GM12878 (cell line): ENCODE measurements around the gene STK10. TPM values are rescaled to one million over a fixed set of nuclear protein-coding genes. Genes with fewer than 3 reads are reported as not detected.

Experiments used
- ATAC-seq: fragments of 200-7000 bp; cut with Tn5 transposase; 3 replicates; pipeline ENCODE4 v1.9.1; 2020; ENCODE audit warnings: mild to moderate bottlenecking, moderate library complexity
- BruUV-seq: library from RNA; stranded (reverse); fragments of 400-500 nt; replicated peaks from 2 replicates; lab custom pipeline; 2021; lab: Mats Ljungman, UMichigan
- CTCF ChIA-PET: fragments of 300-600 bp; sonication (Branson Sonifier 250); formaldehyde crosslinking; extraction: SDS; loops from one replicate; lab custom pipeline; 2021; ENCODE audit warnings: inconsistent platforms; lab: Yijun Ruan, JAX
- POLR2A ChIA-PET: fragments of 350-600 bp; formaldehyde crosslinking; extraction: SDS; loops from one replicate; lab custom pipeline; 2021; ENCODE audit warnings: inconsistent platforms; lab: Charles Lee
- RAD21 ChIA-PET: fragments of 300-600 bp; sonication (Branson Sonifier 250); formaldehyde crosslinking; loops from one replicate; lab custom pipeline; 2023; ENCODE audit warnings: antibody characterized with exemption; ENCODE audit not compliant: unreplicated experiment; lab: Charles Lee
- SMC1A ChIA-PET: fragments of 300-600 bp; sonication (Branson Sonifier 250); formaldehyde crosslinking; loops from one replicate; lab custom pipeline; 2023; ENCODE audit not compliant: unreplicated experiment, uncharacterized antibody; lab: Charles Lee
- DNase-seq: peaks from one replicate; pipeline ENCODE4 v3.0.0-alpha.2; 2011; ENCODE audit warnings: low read depth, low spot score
- FAIRE-seq: peaks from 3 replicates; lab custom pipeline; 2011; peaks lifted over from hg19 to GRCh38; lab: Jason Lieb, UNC
- H2AFZ ChIP-seq: 2 replicates; pipeline ENCODE4 v1.6.0; 2011; ENCODE audit warnings: low read depth, low read length, control low read depth; ENCODE audit not compliant: control insufficient read depth
- H3K27ac ChIP-seq: 2 replicates; pipeline ENCODE4 v1.5.1; 2011; ENCODE audit warnings: control low read depth; ENCODE audit not compliant: control insufficient read depth, insufficient read depth
- H3K27me3 ChIP-seq, 2 experiments: replicated peaks in 1 of 2; 2 replicates each; pipeline versions ENCODE4 v1.6.0 to v1.6.1; 2011; ENCODE audit warnings: low read length in 1 of 2; ENCODE audit not compliant: control insufficient read depth in 2 of 2, insufficient read depth in 2 of 2
- H3K36me3 ChIP-seq, 2 experiments: 2 replicates each; pipeline ENCODE4 v1.5.1; 2011; ENCODE audit warnings: low read length in 1 of 2; ENCODE audit not compliant: control insufficient read depth in 2 of 2, insufficient read depth in 2 of 2
- H3K4me1 ChIP-seq: 2 replicates; pipeline ENCODE4 v1.6.1; 2011; ENCODE audit warnings: mild to moderate bottlenecking, low read length, moderate library complexity, mixed read lengths; ENCODE audit not compliant: control insufficient read depth, insufficient read depth
- H3K4me2 ChIP-seq: 2 replicates; pipeline ENCODE4 v1.6.0; 2011; ENCODE audit warnings: control low read depth; ENCODE audit not compliant: control insufficient read depth, insufficient read depth
- H3K4me3 ChIP-seq: fragments of 200-600 bp; sonication (generic); 2 replicates; pipeline ENCODE4 v1.5.1; 2016
- H3K79me2 ChIP-seq: 2 replicates; pipeline ENCODE4 v1.6.0; 2011; ENCODE audit warnings: low read length; ENCODE audit not compliant: control insufficient read depth, insufficient read depth
- H3K9ac ChIP-seq: 2 replicates; pipeline ENCODE4 v1.8.0; 2011; ENCODE audit warnings: low read length, control low read depth, mixed read lengths; ENCODE audit not compliant: control insufficient read depth, insufficient read depth
- H3K9me3 ChIP-seq: replicated peaks from 3 replicates; pipeline ENCODE4 v1.5.1; 2011; ENCODE audit warnings: mild to moderate bottlenecking, low read length; ENCODE audit not compliant: control insufficient read depth, insufficient read depth
- H4K20me1 ChIP-seq: 2 replicates; pipeline ENCODE4 v1.6.0; 2011; ENCODE audit not compliant: control insufficient read depth, insufficient read depth
- ASH2L ChIP-seq: fragments of 300-600, 200-600 bp; sonication (generic); IDR thresholded peaks from 2 replicates; pipeline ENCODE4 v1.6.1; 2017; ENCODE audit warnings: low read depth, mild to moderate bottlenecking, borderline replicate concordance
- BHLHE40 ChIP-seq, 2 experiments: fragments of 450-650 bp in 1 of 2; IDR thresholded peaks; 2 replicates each; pipeline ENCODE4 v1.6.1; 2011 to 2017; ENCODE audit warnings: low read depth in 2 of 2, borderline replicate concordance in 1 of 2, improper control_type of control experiment in 1 of 2, low read length in 1 of 2, mild to moderate bottlenecking in 1 of 2
- GATAD2B ChIP-seq: fragments of 450-650 bp; conservative IDR thresholded peaks from 2 replicates; pipeline ENCODE4 v1.6.1; 2017; ENCODE audit warnings: low read depth, mild to moderate bottlenecking, moderate library complexity
- HSF1 ChIP-seq: fragments of 150-350 bp; IDR thresholded peaks from 2 replicates; pipeline ENCODE4 v1.6.1; 2014; ENCODE audit warnings: mild to moderate bottlenecking, low read depth, low read length
- POLR2A ChIP-seq: IDR thresholded peaks from 2 replicates; pipeline ENCODE4 v1.6.1; 2011; ENCODE audit warnings: low read depth, mild to moderate bottlenecking, low read length
- TBL1XR1 ChIP-seq: IDR thresholded peaks from 2 replicates; pipeline ENCODE4 v1.6.1; 2012; ENCODE audit warnings: low read depth, low read length, improper control_type of control experiment
- YY1 ChIP-seq: IDR thresholded peaks from 2 replicates; pipeline ENCODE4 v1.6.1; 2011; ENCODE audit warnings: low read depth, mild to moderate bottlenecking, low read length
- ZNF217 ChIP-seq: fragments of 450-650 bp; IDR thresholded peaks from 2 replicates; pipeline ENCODE4 v1.6.1; 2017; ENCODE audit warnings: antibody characterized with exemption, mild to moderate bottlenecking
- WGBS: methylation state at CpG from one replicate; pipeline ENCODE4 v1.1.6; 2016; ENCODE audit warnings: low lambda C conversion rate; ENCODE audit not compliant: insufficient replicate concordance, insufficient coverage; ENCODE audit errors: missing lambda C conversion rate; 5-methylcytosine and 5-hydroxymethylcytosine counted together
- in situ Hi-C: fragments of 300-500 bp; cut with MboI; formaldehyde crosslinking; loops from 9 replicates; pipeline ENCODE4 v1.14.3; 2018; ENCODE audit warnings: mixed read lengths
- intact Hi-C: fragments of 100-400 bp; cut with micrococcal nuclease; formaldehyde crosslinking; loops from one replicate; pipeline ENCODE4 v1.14.2; 2022; ENCODE audit not compliant: unreplicated experiment
- polyA plus RNA-seq, 11 experiments: library from polyadenylated mRNA; depleted of rRNA in 4 of 11; unstranded in 6 of 11; stranded (reverse) in 5 of 11; fragments of >200 nt; fragmentation: Nextera tagmentation in 4 of 11; fragmentation: Illumina TruSeq in 1 of 11; extraction: Ambion mirVana in 4 of 11; extraction: Trizol in 1 of 11; gene quantifications; 1 replicate in 1 of 11; 2 replicates in 10 of 11; pipeline versions ENCODE4 v1.2.1 to v1.2.3, GENCODE V29; 2011 to 2016; ENCODE audit warnings: inconsistent platforms in 2 of 11, missing spikeins in 2 of 11, low read depth in 1 of 11
- total RNA-seq, 4 experiments: library from RNA; depleted of rRNA in 3 of 4; stranded (reverse); fragments of >200 nt in 3 of 4; fragmentation: Illumina TruSeq in 1 of 4; extraction: Trizol in 1 of 4; gene quantifications; 2 replicates each; pipeline versions ENCODE4 v1.2.1 to v1.2.3, GENCODE V29; 2013 to 2021

STK10 gene
- total and polyA plus RNA-seq, 10 of the 15 experiments (the other 5 are each of a cell fraction or from before 2014, with no cell fraction given) = 14.2 to 96.4 (median 50.6) TPM

DNA sequence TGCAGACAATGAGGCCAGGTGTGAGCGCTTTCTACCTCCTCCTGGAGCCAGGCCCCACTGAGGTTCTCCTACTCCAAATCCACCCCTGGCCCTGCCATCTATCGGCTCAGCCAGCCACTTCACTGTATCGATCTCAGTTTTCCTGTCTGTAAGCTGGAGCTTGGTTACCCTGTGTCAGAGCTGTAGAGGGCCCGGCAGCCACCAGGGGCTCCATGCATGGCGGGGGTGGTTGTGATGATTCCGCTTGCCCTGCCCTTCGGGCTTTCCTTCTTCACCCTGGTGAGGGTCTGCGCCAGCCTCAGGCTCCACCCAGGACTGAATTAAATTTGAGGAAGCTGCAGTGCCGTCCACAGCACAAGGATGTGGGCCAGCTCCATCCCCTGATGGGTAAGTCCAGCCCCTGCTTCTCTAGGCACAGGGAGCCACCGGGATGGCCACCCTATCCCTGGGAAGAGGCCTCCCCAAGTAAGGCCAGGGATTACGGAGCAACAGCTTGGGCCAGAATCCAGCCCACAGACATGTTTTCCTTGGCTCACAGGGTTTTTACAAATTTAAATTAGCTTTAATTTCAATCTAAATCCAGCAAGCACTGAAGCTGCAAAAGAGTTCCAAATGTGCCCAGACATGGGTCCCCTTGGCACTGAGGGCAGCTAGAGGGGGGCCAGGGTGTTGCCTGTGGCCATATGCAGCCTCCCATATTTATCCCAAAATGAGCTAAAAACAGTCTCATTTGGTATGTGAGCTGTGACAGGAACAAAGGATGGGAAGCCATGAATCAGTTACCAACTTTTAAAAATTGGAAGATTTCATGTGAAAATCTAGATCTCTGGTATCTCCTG is 92.4 kb downstream of the STK10 start:
- BruUV-seq = no TSS peak
- DNase-seq (no peak), ATAC-seq (no peak)
- H2AFZ ChIP-seq = no peak overlapping the region
- CTCF ChIA-PET = interaction anchor here (0.9 to 2.2 kb wide), 3 partner anchors 10 to 94 kb away, joined by 3 to 5 read pairs (median 4); no protein-coding TSS in a partner anchor
- SMC1A ChIA-PET = no interaction called here
- RAD21 ChIA-PET = interaction anchor here (1.9 kb wide), 1 partner anchor 93 kb away, joined by 6 read pairs; the partner anchor contains the start of gene STK10
- intact Hi-C loops = no loop called here
- no peaks in the 10 kb centered on the region for H3K4me1 ChIP-seq
- H3K79me2 ChIP-seq = no peaks in the 10 kb centered on the region
- no peak overlapping the region for H3K4me2 ChIP-seq
- no peaks in the 10 kb centered on the region for H3K9me3 ChIP-seq
- TF ChIP-seq ASH2L = no peak
- TF ChIP-seq, all 136 proteins: peak for 0
- FAIRE-seq = no peak
- in situ Hi-C loops = no loop called here
- Histone ChIP-seq H3K9ac (no peak overlapping the region), H3K36me3 (peaks cover 25 to 50% of the 10 kb centered on the region in 2 experiments), H3K27me3 (no peaks in the 10 kb centered on the region), H3K4me3 (no peak overlapping the region), H3K27ac (no peak overlapping the region), H4K20me1 (no peaks in the 10 kb centered on the region)
- 93% methylated on average over 11 of the region's 11 CpGs for WGBS
- POLR2A ChIA-PET = no interaction called here

DNA sequence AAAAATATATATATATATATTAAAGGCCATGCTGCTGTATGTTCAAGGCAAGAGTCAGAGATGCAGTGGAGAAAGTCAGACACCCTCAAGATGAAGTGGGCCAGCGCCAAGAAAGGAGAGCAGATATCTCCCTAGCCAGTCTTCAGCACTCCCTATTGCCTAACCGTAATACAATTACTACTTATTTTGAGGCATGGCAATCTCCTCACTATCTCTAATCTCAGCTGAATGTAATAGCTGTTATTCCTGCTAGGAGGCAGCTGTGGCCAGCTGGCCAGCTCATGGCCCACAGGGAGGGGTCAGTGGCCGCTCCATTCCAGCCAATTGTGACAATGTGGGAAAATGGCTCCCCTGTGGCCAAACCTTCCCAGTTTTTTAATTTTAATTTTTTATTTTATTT is 94.1 kb downstream of the STK10 start:
- no peak for FAIRE-seq
- Histone ChIP-seq H4K20me1 (no peaks in the 10 kb centered on the region), H3K4me2 (no peak overlapping the region), H2AFZ (no peak overlapping the region), H3K79me2 (no peaks in the 10 kb centered on the region), H3K27ac (no peak overlapping the region), H3K36me3 (peaks cover 23 to 48% of the 10 kb centered on the region in 2 experiments), H3K27me3 (no peaks in the 10 kb centered on the region), H3K4me3 (no peak overlapping the region), H3K9ac (no peak overlapping the region), H3K4me1 (no peaks in the 10 kb centered on the region), H3K9me3 (no peaks in the 10 kb centered on the region)
- SMC1A ChIA-PET = interaction anchor here (0.5 to 1.1 kb wide), 4 partner anchors 97 to 204 kb away, joined by 3 to 4 read pairs (median 3); no protein-coding TSS in a partner anchor
- intact Hi-C loops (no loop called here), in situ Hi-C loops (no loop called here)
- WGBS = 95% methylated on average over 3 of the region's 3 CpGs
- no peak for TF ChIP-seq GATAD2B
- TF ChIP-seq TBL1XR1 = no peak
- TF ChIP-seq HSF1 = no peak
- TF ChIP-seq POLR2A = no peak
- no peak for TF ChIP-seq ZNF217
- TF ChIP-seq YY1 = no peak
- TF ChIP-seq BHLHE40 (IDR thresholded peaks at IDR 0.05; ENCODE audit: borderline replicate concordance in 1 of 2, low read depth in 2 of 2, low read length in 1 of 2) = no peak
- no peak for ATAC-seq
- RAD21 ChIA-PET = interaction anchor here (1.3 kb wide), 1 partner anchor 17 kb away, joined by 4 read pairs; no protein-coding TSS in a partner anchor
- CTCF ChIA-PET = interaction anchor here (0.6 kb wide), 1 partner anchor 234 kb away, joined by 3 read pairs; no protein-coding TSS in a partner anchor
- no peak for DNase-seq
- POLR2A ChIA-PET = no interaction called here
- BruUV-seq = no TSS peak
